IPS-11a (cell line): ENCODE results near the gene SCTR.
"Not testable (repeated sequence)": the region's sequence is repeated elsewhere in the genome, so short reads cannot be mapped to it uniquely, and the experiment has no call there.

Source experiments
- H3K4me3 ChIP-seq: one replicate; pipeline ENCODE4 v1.5.1; 2013; ENCODE audit warnings: low read depth, low read length, control low read depth

The SCTR gene

GRCh38 chr2:119419065-119419464, 105.2 kb downstream of the SCTR start:
- H3K4me3 ChIP-seq, result no peak overlapping the region

GRCh38 chr2:119417908-119418307, 106.4 kb downstream of the SCTR start:
- H3K4me3 ChIP-seq, result no peak overlapping the region

GRCh38 chr2:119416299-119416923, 107.9 kb downstream of the SCTR start:
- no peak overlapping the region for H3K4me3 ChIP-seq

- H3K4me3 ChIP-seq, result no peak overlapping the region
Measured at GRCh38 chr2:119415630-119416029, 108.7 kb downstream of the SCTR start.

- no peak overlapping the region for H3K4me3 ChIP-seq
Measured at GRCh38 chr2:119414894-119415293, 109.4 kb downstream of the SCTR start.

- no peak overlapping the region for H3K4me3 ChIP-seq
Measured at GRCh38 chr2:119409506-119409905, 114.8 kb downstream of the SCTR start.

GRCh38 chr2:119408221-119408619, 116.1 kb downstream of the SCTR start:
- H3K4me3 ChIP-seq, result no peak overlapping the region

- H3K4me3 ChIP-seq, result no peak overlapping the region
Measured at GRCh38 chr2:119407430-119408220, 116.7 kb downstream of the SCTR start.

- H3K4me3 ChIP-seq, result no peak overlapping the region
Measured at GRCh38 chr2:119405151-119405550, 119.1 kb downstream of the SCTR start.

GRCh38 chr2:119403618-119404017, 120.7 kb downstream of the SCTR start:
- not testable (repeated sequence) for H3K4me3 ChIP-seq

GRCh38 chr2:119402645-119403560, 121.4 kb downstream of the SCTR start:
- no peak overlapping the region for H3K4me3 ChIP-seq

GRCh38 chr2:119402106-119402505, 122.2 kb downstream of the SCTR start:
- no peak overlapping the region for H3K4me3 ChIP-seq

GRCh38 chr2:119397196-119397595, 127.1 kb downstream of the SCTR start:
- no peak overlapping the region for H3K4me3 ChIP-seq

GRCh38 chr2:119393971-119394748, 130.1 kb downstream of the SCTR start:
- no peak overlapping the region for H3K4me3 ChIP-seq
